Measurements from ENCODE around the gene DEPDC5.

The DEPDC5 gene

GRCh38 chr22:31950226-31950625, 196.4 kb downstream of the DEPDC5 start:
- no peak for DNase-seq (ENCODE audit: low spot score)

- no peak for DNase-seq (ENCODE audit: low spot score)
Measured at GRCh38 chr22:31951194-31952093, 197.6 kb downstream of the DEPDC5 start.

GRCh38 chr22:31952094-31952401, 198.2 kb downstream of the DEPDC5 start:
- no peak for DNase-seq (ENCODE audit: low spot score)

- DNase-seq (ENCODE audit: low spot score) = no peak
Measured at GRCh38 chr22:31952472-31952871, 198.7 kb downstream of the DEPDC5 start.

GRCh38 chr22:31953261-31953660, 199.4 kb downstream of the DEPDC5 start:
- no peak for DNase-seq (ENCODE audit: low spot score)

- no peak for DNase-seq (ENCODE audit: low spot score)
Measured at GRCh38 chr22:31954535-31955523, 201.0 kb downstream of the DEPDC5 start.

- DNase-seq (ENCODE audit: low spot score) = no peak
Measured at GRCh38 chr22:31956360-31956759, 202.5 kb downstream of the DEPDC5 start.

All from iPS-NIHi11 (cell line).